ENCODE measurements around the gene FCN1. TPM values are rescaled to one million over a fixed set of nuclear protein-coding genes. Genes with fewer than 3 reads are reported as not detected.

The FCN1 gene
- total and polyA plus RNA-seq, 10 of the 15 experiments (the other 5 are each of a cell fraction or from before 2014, with no cell fraction given): 0.08 TPM; not detected in 9

- ATAC-seq: no peak
- Histone ChIP-seq H3K27me3 (replicated peaks in 1 of 2; ENCODE audit: control insufficient read depth in 2 of 2, insufficient read depth in 2 of 2, low read length in 1 of 2) (no peaks in the 10 kb centered on the region; a peak in 2 of 4 replicates), H3K4me3 (no peak overlapping the region), H3K9ac (ENCODE audit: control insufficient read depth, insufficient read depth, low read length) (no peak overlapping the region), H3K4me2 (ENCODE audit: control insufficient read depth, insufficient read depth) (no peak overlapping the region), H3K79me2 (ENCODE audit: control insufficient read depth, insufficient read depth, low read length) (no peaks in the 10 kb centered on the region), H4K20me1 (ENCODE audit: control insufficient read depth, insufficient read depth) (no peaks in the 10 kb centered on the region), H3K4me1 (ENCODE audit: control insufficient read depth, insufficient read depth, low read length) (no peaks in the 10 kb centered on the region), H2AFZ (ENCODE audit: control insufficient read depth, low read depth, low read length) (no peak overlapping the region), H3K36me3 (ENCODE audit: control insufficient read depth in 2 of 2, insufficient read depth in 2 of 2, low read length in 1 of 2) (no peaks in the 10 kb centered on the region), H3K9me3 (replicated peaks; ENCODE audit: control insufficient read depth, insufficient read depth, low read length) (no peaks in the 10 kb centered on the region), H3K27ac (ENCODE audit: control insufficient read depth, insufficient read depth) (no peak overlapping the region)
- no TSS peak for BruUV-seq (replicated peaks)
- intact Hi-C loops (cut with micrococcal nuclease; ENCODE audit: unreplicated experiment) (no loop called here), in situ Hi-C loops (cut with MboI) (no loop called here)
- SMC1A ChIA-PET (ENCODE audit: uncharacterized antibody, unreplicated experiment): no interaction called here
- CTCF ChIA-PET: no interaction called here
- WGBS (ENCODE audit: insufficient coverage, insufficient replicate concordance, low lambda C conversion rate, missing lambda C conversion rate): 29% methylated on average over 14 of the region's 15 CpGs
- POLR2A ChIA-PET: no interaction called here
- RAD21 ChIA-PET (ENCODE audit: unreplicated experiment): no interaction called here
- DNase-seq (ENCODE audit: low read depth, low spot score): no peak
- no peak for FAIRE-seq
- no peak for TF ChIP-seq MYC (IDR thresholded peaks at IDR 0.05; ENCODE audit: insufficient read depth, insufficient read length, insufficient replicate concordance, low read length, severe bottlenecking)
- TF ChIP-seq MLLT1 (IDR thresholded peaks at IDR 0.05): no peak
- no peak for TF ChIP-seq IKZF1 (conservative IDR thresholded peaks at IDR 0.05)
- no peak for TF ChIP-seq PAX8 (IDR thresholded peaks at IDR 0.05)
- no peak for TF ChIP-seq HDAC6 (IDR thresholded peaks at IDR 0.05; ENCODE audit: unreplicated experiment)
- no peak for TF ChIP-seq NFXL1 (IDR thresholded peaks at IDR 0.05; ENCODE audit: borderline replicate concordance)
- TF ChIP-seq BMI1 (IDR thresholded peaks at IDR 0.05; ENCODE audit: borderline replicate concordance): no peak
- no peak for TF ChIP-seq TCF12 (IDR thresholded peaks at IDR 0.05; ENCODE audit: low read depth, low read length)
- TF ChIP-seq RELB (IDR thresholded peaks at IDR 0.05; ENCODE audit: low read depth): no peak
- no peak for TF ChIP-seq ZNF274 (IDR thresholded peaks at IDR 0.05; ENCODE audit: insufficient read depth, insufficient read length)
- no peak for TF ChIP-seq RAD51 (IDR thresholded peaks at IDR 0.05)
- no peak for TF ChIP-seq BACH1 (IDR thresholded peaks at IDR 0.05; ENCODE audit: borderline replicate concordance)
- no peak for TF ChIP-seq HSF1 (IDR thresholded peaks at IDR 0.05; ENCODE audit: low read depth, low read length)
- TF ChIP-seq SMAD1 (IDR thresholded peaks at IDR 0.05; ENCODE audit: low read depth, partially characterized antibody): no peak
- TF ChIP-seq MXI1 (IDR thresholded peaks at IDR 0.05; ENCODE audit: low read depth, low read length): no peak
- TF ChIP-seq SIN3A (IDR thresholded peaks at IDR 0.05; ENCODE audit: low read depth, low read length): no peak
- no peak for TF ChIP-seq CEBPZ (IDR thresholded peaks at IDR 0.05; ENCODE audit: low read depth, low read length)
Measured at GRCh38 chr9:134943836-134944235, 26.1 kb upstream of the FCN1 start.

Measured in GM12878 (cell line).